ENCODE data around the gene TMC4. TPM values are rescaled to one million over a fixed set of nuclear protein-coding genes. Genes with fewer than 3 reads are reported as not detected.
A peak's percentile ranks its signal among the peaks of the same experiment; 100 is the strongest.

The TMC4 gene
- total and polyA plus RNA-seq, 9 donors = 0.45 to 103 (median 6.3) TPM

DNA sequence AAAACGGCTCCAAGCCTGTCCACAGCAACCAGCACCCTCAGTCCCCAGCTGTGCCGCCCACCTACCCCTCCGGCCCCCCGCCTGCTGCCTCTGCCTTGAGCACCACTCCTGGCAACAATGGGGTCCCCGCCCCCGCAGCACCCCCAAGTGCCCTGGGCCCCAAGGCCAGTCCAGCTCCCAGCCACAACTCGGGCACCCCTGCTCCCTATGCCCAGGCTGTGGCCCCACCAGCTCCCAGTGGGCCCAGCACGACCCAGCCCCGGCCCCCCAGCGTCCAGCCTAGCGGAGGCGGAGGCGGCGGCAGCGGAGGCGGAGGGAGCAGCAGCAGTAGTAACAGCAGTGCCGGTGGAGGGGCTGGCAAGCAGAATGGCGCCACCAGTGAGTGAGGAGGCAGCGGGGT lies 24.8 kb downstream of the TMC4 start:
- H3K27ac ChIP-seq = peak overlapping the region in 1 of 2 donors; percentile 66
- 50 to 61% (median 59%) methylated on average over 14 to 19 of the region's 19 CpGs for WGBS, 3 donors
- no peak for TF ChIP-seq EP300 (IDR thresholded peaks at IDR 0.05)
- peak in 1 of 5 donors; percentile 59 for DNase-seq
- no peak overlapping the region for H3K4me3 ChIP-seq
- no peaks in the 10 kb centered on the region for H3K27me3 ChIP-seq
- H3K9me3 ChIP-seq = no peaks in the 10 kb centered on the region
- H3K36me3 ChIP-seq = no peaks in the 10 kb centered on the region
- H3K4me1 ChIP-seq (ENCODE audit: insufficient read depth) = peaks cover 3% of the 10 kb centered on the region
- intact Hi-C loops (cut with DNase I) = no loop called here

GRCh38 chr19:54147676-54148075 lies 25.3 kb downstream of the TMC4 start:
- WGBS, 3 donors = 18 to 29% (median 22%) methylated on average over 3 of the region's 3 CpGs
- H3K36me3 ChIP-seq = no peaks in the 10 kb centered on the region
- H3K27me3 ChIP-seq = no peaks in the 10 kb centered on the region
- intact Hi-C loops (cut with DNase I) = no loop called here
- peaks cover 3% of the 10 kb centered on the region for H3K4me1 ChIP-seq (ENCODE audit: insufficient read depth)
- H3K4me3 ChIP-seq = no peak overlapping the region
- H3K9me3 ChIP-seq = no peaks in the 10 kb centered on the region
- peak overlapping the region in 1 of 2 donors; percentile 66 for H3K27ac ChIP-seq
- TF ChIP-seq, protein P1, sequence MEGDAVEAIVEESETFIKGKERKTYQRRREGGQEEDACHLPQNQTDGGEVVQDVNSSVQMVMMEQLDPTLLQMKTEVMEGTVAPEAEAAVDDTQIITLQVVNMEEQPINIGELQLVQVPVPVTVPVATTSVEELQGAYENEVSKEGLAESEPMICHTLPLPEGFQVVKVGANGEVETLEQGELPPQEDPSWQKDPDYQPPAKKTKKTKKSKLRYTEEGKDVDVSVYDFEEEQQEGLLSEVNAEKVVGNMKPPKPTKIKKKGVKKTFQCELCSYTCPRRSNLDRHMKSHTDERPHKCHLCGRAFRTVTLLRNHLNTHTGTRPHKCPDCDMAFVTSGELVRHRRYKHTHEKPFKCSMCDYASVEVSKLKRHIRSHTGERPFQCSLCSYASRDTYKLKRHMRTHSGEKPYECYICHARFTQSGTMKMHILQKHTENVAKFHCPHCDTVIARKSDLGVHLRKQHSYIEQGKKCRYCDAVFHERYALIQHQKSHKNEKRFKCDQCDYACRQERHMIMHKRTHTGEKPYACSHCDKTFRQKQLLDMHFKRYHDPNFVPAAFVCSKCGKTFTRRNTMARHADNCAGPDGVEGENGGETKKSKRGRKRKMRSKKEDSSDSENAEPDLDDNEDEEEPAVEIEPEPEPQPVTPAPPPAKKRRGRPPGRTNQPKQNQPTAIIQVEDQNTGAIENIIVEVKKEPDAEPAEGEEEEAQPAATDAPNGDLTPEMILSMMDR (IDR thresholded peaks at IDR 0.05) = no peak
- TF ChIP-seq EP300 (IDR thresholded peaks at IDR 0.05) = no peak
- no peak for TF ChIP-seq POLR2A (IDR thresholded peaks at IDR 0.05)
- DNase-seq = peak in 3 of 5 donors; percentile 64 to 73 (median 64)

GRCh38 chr19:54145541-54146158 lies 27.3 kb downstream of the TMC4 start:
- no peak for DNase-seq
- TF ChIP-seq EP300 (IDR thresholded peaks at IDR 0.05) (no peak), POLR2A (IDR thresholded peaks at IDR 0.05) (no peak)
- TF ChIP-seq, protein P1 (IDR thresholded peaks at IDR 0.05) = no peak
- intact Hi-C loops (cut with DNase I) = no loop called here
- H3K27ac ChIP-seq = no peak overlapping the region
- H3K4me3 ChIP-seq = no peak overlapping the region
- H3K36me3 ChIP-seq = no peaks in the 10 kb centered on the region
- H3K9me3 ChIP-seq = no peaks in the 10 kb centered on the region
- 87 to 93% (median 88%) methylated on average over 28 of the region's 28 CpGs for WGBS, 3 donors
- peaks cover 3% of the 10 kb centered on the region for H3K4me1 ChIP-seq (ENCODE audit: insufficient read depth)
- no peaks in the 10 kb centered on the region for H3K27me3 ChIP-seq

- no peak for TF ChIP-seq POLR2A (IDR thresholded peaks at IDR 0.05)
- no peak for TF ChIP-seq EP300 (IDR thresholded peaks at IDR 0.05)
- TF ChIP-seq, protein P1 (IDR thresholded peaks at IDR 0.05) = no peak
- 82 to 89% (median 85%) methylated on average over 7 of the region's 7 CpGs for WGBS, 3 donors
- Histone ChIP-seq H3K36me3 (no peaks in the 10 kb centered on the region), H3K27ac (no peak overlapping the region), H3K4me1 (ENCODE audit: insufficient read depth) (peaks cover 4% of the 10 kb centered on the region), H3K9me3 (no peaks in the 10 kb centered on the region), H3K27me3 (no peaks in the 10 kb centered on the region), H3K4me3 (no peak overlapping the region)
- intact Hi-C loops (cut with DNase I) = no loop called here
- DNase-seq = no peak
Measured at GRCh38 chr19:54142166-54142780, 30.7 kb downstream of the TMC4 start.

DNA sequence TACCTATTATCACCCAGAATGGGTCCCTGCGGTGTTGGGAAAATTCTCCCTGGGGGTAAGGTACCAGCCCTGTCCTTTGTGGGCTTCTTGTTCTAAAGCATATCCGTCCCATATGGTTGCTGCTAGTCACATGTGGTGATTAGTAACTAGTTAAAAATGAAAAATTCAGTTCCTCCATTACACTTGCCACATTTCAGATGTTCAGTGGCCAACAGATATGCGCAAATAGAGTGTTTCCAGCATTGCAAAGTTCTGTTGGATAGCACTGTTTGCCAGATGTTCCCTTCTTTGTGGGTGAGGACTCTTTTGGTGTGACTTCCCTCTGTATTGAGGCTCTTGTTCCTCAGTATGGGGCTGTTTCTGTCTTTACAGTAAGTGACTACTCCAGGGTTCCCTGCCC lies 31.6 kb downstream of the TMC4 start:
- no peak for TF ChIP-seq EP300 (IDR thresholded peaks at IDR 0.05)
- TF ChIP-seq, protein P1 (IDR thresholded peaks at IDR 0.05) = no peak
- TF ChIP-seq POLR2A (IDR thresholded peaks at IDR 0.05) = no peak
- Histone ChIP-seq H3K27ac (no peak overlapping the region), H3K9me3 (no peaks in the 10 kb centered on the region), H3K4me3 (no peak overlapping the region), H3K36me3 (no peaks in the 10 kb centered on the region), H3K4me1 (ENCODE audit: insufficient read depth) (peaks cover 4% of the 10 kb centered on the region), H3K27me3 (no peaks in the 10 kb centered on the region)
- intact Hi-C loops (cut with DNase I) = no loop called here
- no peak for DNase-seq
- WGBS, 3 donors = 84 to 89% (median 86%) methylated on average over 3 of the region's 3 CpGs

Data from ovary (tissue), 9 donors.